Measurements from ENCODE around the gene PRCD. TPM values are rescaled to one million over a fixed set of nuclear protein-coding genes. Genes with fewer than 3 reads are reported as not detected.

PRCD gene
- polyA plus RNA-seq, 1 of the 3 experiments (the other 2 are of a cell fraction): 2.2 TPM

DNA sequence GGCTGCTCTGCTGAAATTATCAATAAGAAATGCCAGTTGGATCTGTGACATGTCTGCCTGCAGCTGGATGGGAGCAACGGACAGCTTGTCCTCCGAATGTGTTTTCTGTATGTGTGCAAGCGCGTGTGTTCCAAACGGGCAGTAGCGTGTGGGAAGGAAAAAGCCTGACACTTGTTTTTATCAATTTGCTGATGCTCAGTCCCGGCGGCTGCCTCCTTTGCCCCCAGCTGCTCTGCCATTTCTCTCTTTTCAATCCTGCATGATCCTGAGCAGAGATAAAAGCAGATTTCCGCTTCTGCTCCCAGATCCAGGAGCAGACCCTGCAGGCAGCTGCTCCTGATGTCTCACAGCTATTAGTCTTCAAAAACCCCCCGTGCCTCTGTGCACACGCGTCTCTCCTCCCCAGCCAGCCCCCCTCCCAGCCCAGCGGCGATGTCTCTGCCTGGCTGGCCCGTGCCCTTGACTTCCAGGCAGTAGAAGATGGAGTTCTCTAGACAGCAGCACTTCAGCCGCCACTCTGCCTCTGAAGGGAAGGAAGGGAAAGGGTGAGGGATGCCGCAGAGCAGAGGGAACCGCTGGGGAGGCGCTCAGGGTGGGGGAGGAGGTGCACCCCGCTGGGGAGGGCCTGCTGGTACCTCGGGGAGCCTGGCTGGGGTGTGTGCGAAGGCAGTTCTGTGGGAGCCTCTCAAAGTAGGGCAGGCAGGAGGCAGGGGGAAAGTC is 4.1 kb downstream of the PRCD start:
- Histone ChIP-seq H2AFZ (ENCODE audit: low read depth) (no peak overlapping the region), H3K27me3 (ENCODE audit: insufficient read depth) (peaks cover 13% of the 10 kb centered on the region; the same call in 1 of the 2 replicates), H3K4me2 (peak overlapping the region; percentile 58; the same call in 1 of the 2 replicates), H3K27ac (ENCODE audit: low read depth in 2 of 2, low read length in 1 of 2) (peak overlapping the region; percentile 20 to 99; a peak in 3 of 4 replicates), H3F3A (replicated peaks; ENCODE audit: insufficient read depth) (peaks cover 12% of the 10 kb centered on the region), H3K9me2 (no peaks in the 10 kb centered on the region), H3K4me3 (ENCODE audit: low read depth in 2 of 2, low read length in 1 of 2) (peak overlapping the region in 1 of 2 experiments; percentile 39; a peak in 2 of 4 replicates), H3K9ac (no peak overlapping the region), H3K4me1 (ENCODE audit: control insufficient read depth in 1 of 2, insufficient read depth in 2 of 2, low read depth in 1 of 2, low read length in 1 of 2) (peaks cover 25 to 84% of the 10 kb centered on the region in 2 experiments), H4K20me1 (ENCODE audit: insufficient read depth) (peaks cover 11% of the 10 kb centered on the region), H3K79me2 (ENCODE audit: insufficient read depth) (no peaks in the 10 kb centered on the region), H3K9me3 (no peaks in the 10 kb centered on the region), H3K36me3 (replicated peaks in 1 of 2; ENCODE audit: control insufficient read depth in 1 of 2, insufficient read depth in 2 of 2, low read length in 1 of 2) (no peaks in the 10 kb centered on the region)
- ChIA-PET CTCF (interaction anchor here (0.6 to 15.7 kb wide), 20 partner anchors 9 to 732 kb away, joined by 3 to 679 read pairs (median 4); partner anchors contain the start of genes AANAT, CYGB, PRPSAP1 and RHBDF2), POLR2A (interaction anchor here (0.6 to 5.2 kb wide), 24 partner anchors 9 to 1531 kb away, joined by 3 to 245 read pairs (median 5); partner anchors contain the start of genes CYGB, JMJD6, METTL23 and MFSD11)
- WGBS (ENCODE audit: low lambda C conversion rate): 26% methylated on average over 22 of the region's 22 CpGs
- TF ChIP-seq, protein P1, sequence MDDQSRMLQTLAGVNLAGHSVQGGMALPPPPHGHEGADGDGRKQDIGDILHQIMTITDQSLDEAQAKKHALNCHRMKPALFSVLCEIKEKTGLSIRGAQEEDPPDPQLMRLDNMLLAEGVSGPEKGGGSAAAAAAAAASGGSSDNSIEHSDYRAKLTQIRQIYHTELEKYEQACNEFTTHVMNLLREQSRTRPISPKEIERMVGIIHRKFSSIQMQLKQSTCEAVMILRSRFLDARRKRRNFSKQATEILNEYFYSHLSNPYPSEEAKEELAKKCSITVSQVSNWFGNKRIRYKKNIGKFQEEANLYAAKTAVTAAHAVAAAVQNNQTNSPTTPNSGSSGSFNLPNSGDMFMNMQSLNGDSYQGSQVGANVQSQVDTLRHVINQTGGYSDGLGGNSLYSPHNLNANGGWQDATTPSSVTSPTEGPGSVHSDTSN (IDR thresholded peaks at IDR 0.05): peak; percentile 68
- TF ChIP-seq RAD21 (IDR thresholded peaks at IDR 0.05; ENCODE audit: low read length) (peak; percentile 39), RCOR1 (IDR thresholded peaks at IDR 0.05; ENCODE audit: low read length) (peak; percentile 98), MXI1 (IDR thresholded peaks at IDR 0.05; ENCODE audit: low read depth, low read length) (peak; percentile 98), FOXJ3 (CRISPR knock-in tag; IDR thresholded peaks at IDR 0.05) (peak; percentile 94), POLR2AphosphoS5 (IDR thresholded peaks at IDR 0.05; ENCODE audit: low read depth, low read length) (peak; percentile 76), GATA2 (CRISPR knock-in tag; IDR thresholded peaks at IDR 0.05) (peak; percentile 98), EP300 (IDR thresholded peaks at IDR 0.05; ENCODE audit: borderline replicate concordance in 1 of 2, low read depth in 1 of 2, low read length in 1 of 2) (peak; percentile 44 to 99; a peak in 3 of 4 replicates), FOSL2 (IDR thresholded peaks at IDR 0.05; ENCODE audit: borderline replicate concordance, low read depth) (no peak), TCF12 (IDR thresholded peaks at IDR 0.05) (peak; percentile 93), SIN3A (IDR thresholded peaks at IDR 0.05; ENCODE audit: borderline replicate concordance, low read depth, low read length) (peak; percentile 72; the same call in 1 of the 2 replicates), NRF1 (IDR thresholded peaks at IDR 0.05; ENCODE audit: low read depth, low read length) (peak; percentile 4; the same call in 1 of the 2 replicates), EZH2phosphoT487 (IDR thresholded peaks at IDR 0.05; ENCODE audit: borderline replicate concordance, low read depth) (no peak), CTCF (IDR thresholded peaks at IDR 0.05) (no peak), RFX5 (IDR thresholded peaks at IDR 0.05; ENCODE audit: low read length) (peak; percentile 29; the same call in 1 of the 2 replicates), NFIC (IDR thresholded peaks at IDR 0.05; ENCODE audit: borderline replicate concordance) (peak; percentile 40; the same call in 1 of the 2 replicates), MEF2A (IDR thresholded peaks at IDR 0.05; ENCODE audit: borderline replicate concordance, low read depth) (no peak), RXRA (IDR thresholded peaks at IDR 0.05; ENCODE audit: borderline replicate concordance, low read depth) (no peak), CHD2 (IDR thresholded peaks at IDR 0.05; ENCODE audit: low read length, partially characterized antibody) (peak; percentile 93)
- DNase-seq: peak; percentile 90

Data from SK-N-SH (cell line).